HG03469 (cell line): ENCODE data around the gene SDC4.

Experiments used
- ATAC-seq: cut with Tn5 transposase; IDR thresholded peaks from one replicate; pipeline ENCODE4 v1.9.1; 2021; ENCODE audit warnings: mild to moderate bottlenecking, moderate library complexity, moderate number of reproducible peaks; ENCODE audit not compliant: unreplicated experiment

Gene SDC4

GRCh38 chr20:45347936-45348778 is at the start of gene SDC4:
Gene SDC4 (minus strand): TSS chr20:45348424. CDS start chr20:45348384, 40 bp downstream.
- no peak for ATAC-seq

DNA sequence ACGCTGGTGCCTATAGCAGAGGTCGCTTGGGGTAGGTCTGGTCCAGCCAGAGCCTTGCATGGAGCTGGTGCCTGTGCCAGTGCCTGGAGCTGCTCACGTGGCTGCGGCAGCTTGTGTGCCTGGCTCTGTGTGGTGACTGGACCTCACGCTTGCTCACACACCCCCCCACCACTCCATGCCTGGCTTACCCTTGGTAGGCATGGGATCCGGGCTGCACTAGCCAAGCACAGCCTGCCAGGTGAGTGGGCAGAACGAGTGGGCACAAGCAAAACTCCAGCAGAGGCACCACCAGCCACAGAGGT is 46.8 kb upstream of the SDC4 start:
- no peak for ATAC-seq

GRCh38 chr20:45394221-45395113 is 46.2 kb upstream of the SDC4 start:
- no peak for ATAC-seq

DNA sequence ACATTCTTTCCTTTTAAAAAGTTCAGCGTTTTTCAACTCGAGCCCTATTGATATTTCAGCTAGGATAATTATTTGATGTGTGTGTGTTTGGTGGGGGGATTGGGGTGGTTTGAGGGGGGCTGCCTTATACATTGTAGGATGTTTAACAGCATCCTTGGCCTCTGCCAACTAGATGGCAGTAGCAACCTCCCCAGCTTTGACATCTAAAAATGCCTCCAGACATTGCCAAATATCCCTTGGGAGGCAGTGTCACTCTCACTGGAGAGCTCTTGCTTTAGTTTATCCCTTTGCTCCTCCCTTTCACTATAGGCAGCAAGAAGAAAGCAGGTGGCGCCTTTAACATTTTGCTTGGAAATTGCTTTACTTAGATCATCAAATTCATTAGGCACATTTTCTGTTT is 44.5 kb upstream of the SDC4 start:
- ATAC-seq: no peak

- no peak for ATAC-seq
These were observed 43.3 kb upstream of the SDC4 start for GRCh38 chr20:45391559-45391958.

- no peak for ATAC-seq
These were observed 42.7 kb upstream of the SDC4 start for GRCh38 chr20:45390931-45391330.

GRCh38 chr20:45387274-45387673 is 39.0 kb upstream of the SDC4 start:
- ATAC-seq: no peak

- no peak for ATAC-seq
These were observed 30.0 kb upstream of the SDC4 start, which contains the start of gene TP53TG5 for GRCh38 chr20:45378191-45378590. Gene TP53TG5 (minus strand): TSS chr20:45378325. CDS start chr20:45378236, 89 bp downstream.

DNA sequence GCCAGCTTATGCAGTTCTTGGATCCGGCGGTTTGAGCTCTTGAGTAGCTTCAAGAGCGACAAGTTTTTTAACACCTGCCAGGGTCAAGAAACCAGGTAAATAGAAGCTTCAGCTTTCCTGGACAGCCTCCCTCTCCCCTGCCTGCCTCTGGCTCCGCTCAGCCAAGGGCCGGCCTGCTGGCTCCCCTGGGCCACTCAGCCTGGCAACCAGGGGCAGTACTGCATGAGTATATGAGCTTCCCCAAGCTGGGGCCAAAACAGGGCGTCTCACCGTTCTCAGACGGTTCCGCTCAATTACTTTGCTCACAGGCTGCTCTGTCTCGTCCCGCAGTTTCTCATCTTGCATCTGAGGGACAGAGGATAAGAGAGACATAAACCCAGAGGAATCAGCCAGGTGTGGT is 29.0 kb upstream of the SDC4 start:
- ATAC-seq: no peak

DNA sequence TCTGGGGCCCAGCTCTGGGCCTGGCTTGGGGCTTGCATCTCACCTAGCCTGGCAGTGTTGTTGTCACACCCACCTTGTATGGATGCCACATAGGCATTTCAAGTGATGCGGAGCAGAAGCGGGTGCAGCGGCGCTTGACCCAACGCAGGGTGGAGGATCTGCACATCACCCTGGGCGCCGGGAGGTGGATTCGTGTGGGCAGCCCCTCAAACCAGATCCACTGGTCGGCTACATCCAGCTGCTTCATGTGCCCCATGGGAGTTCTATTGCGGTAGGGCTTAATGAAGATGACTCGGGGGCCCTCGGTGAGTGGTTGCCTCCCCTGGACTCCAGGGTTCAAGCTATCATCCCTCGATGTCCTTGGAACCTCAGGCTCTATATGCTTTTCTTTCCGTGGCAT is 26.7 kb upstream of the SDC4 start:
- no peak for ATAC-seq

- no peak for ATAC-seq
These were observed 25.9 kb upstream of the SDC4 start for GRCh38 chr20:45374101-45374467.

DNA sequence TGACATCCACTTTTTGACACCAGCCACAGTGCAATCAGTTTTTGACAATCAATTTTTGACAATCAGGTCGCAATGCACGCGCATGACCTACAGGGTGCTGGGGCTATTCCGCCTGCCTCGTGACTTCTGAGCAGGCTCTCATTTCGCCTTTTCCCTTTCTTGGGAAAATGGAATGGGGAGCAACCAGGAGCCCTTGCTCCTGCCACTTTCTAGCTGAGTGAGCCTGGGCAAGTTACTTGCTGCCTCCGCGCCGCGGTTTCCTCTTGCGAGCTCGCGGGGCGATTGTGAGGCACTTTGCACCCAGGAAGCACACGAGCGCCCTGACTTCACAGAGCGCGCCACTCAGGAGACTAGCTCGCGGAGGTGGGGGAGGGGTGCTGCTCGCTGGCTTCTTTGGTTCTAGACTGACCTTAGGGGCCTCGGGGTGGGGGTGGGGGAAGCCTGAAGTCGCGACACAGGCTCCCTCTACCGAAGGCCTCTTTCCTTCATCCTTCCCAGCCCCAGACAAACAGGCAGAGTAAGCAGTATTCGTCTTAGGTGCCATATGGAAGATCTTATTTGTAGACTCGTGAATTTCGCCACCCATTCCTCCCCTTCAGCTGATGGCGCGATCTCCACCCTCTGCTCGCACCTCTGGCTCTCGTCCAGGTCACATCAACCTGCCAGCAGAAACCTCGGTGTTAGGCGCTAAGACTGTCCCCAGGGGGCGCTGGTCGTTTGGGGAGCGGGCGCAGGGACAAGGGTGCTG is 25.3 kb upstream of the SDC4 start:
- ATAC-seq: no peak

GRCh38 chr20:45372646-45373352 is 24.6 kb upstream of the SDC4 start:
- no peak for ATAC-seq

- ATAC-seq: no peak
These were observed 24.0 kb upstream of the SDC4 start for GRCh38 chr20:45372241-45372640.

GRCh38 chr20:45370571-45371160 is 22.4 kb upstream of the SDC4 start:
- no peak for ATAC-seq

- ATAC-seq: peak; percentile 64
These were observed 20.2 kb upstream of the SDC4 start for GRCh38 chr20:45368221-45368980.

DNA sequence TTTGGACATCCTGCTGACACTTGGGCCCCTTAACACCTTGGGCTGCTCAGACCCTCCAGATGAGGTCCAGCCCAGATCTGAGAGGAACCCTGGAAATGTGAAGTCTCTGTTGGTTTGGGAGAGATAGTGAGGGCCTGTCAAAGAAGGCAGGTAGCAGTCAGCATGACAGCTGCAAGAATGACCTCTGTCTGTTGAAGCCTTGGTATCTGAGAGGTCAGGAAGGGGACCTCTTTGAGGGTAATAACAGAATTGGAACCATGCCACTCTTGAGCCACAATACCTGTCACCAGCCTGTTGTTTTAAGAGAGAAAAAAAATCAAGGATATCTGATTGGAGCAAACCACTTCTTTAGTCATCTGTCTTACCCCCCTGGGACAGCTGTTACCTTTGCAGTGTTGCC is 18.9 kb upstream of the SDC4 start:
- ATAC-seq: no peak

DNA sequence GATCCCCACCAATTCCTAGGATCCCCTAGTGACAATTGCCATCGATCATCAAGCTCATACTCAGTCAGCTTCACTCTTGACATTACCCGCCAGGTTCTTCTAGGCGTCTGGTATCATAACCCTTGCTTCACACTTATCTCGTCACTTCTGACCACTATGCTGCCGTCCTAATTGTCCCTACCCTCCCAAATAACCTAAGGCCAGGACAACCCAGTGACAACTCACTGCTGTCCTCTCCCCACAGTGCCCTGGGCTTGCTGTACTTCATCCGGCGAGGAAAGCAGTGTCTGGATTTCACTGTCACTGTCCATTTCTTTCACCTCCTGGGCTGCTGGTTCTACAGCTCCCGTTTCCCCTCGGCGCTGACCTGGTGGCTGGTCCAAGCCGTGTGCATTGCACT is 18.4 kb upstream of the SDC4 start:
- no peak for ATAC-seq

DNA sequence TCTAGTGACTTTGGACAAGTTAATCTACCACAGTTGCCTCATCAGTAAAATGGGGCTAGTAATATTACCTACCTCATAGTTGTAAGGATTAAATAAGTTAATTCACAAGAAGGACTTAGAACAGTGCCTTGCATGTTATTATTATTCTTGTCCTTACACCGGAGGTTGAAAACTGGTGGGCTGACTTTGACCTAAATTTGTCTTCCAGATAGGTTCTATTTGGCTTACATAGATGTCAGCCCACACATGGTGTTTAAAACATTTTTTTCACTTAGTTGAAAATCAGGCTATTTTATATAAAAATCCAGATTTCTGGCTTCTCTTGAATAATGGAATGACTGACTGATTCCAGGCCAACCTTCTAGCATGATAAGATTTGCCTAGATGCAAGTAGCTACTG is 18.0 kb upstream of the SDC4 start:
- ATAC-seq: no peak
